ENCODE data around the gene PYGO2.

PYGO2 gene

DNA sequence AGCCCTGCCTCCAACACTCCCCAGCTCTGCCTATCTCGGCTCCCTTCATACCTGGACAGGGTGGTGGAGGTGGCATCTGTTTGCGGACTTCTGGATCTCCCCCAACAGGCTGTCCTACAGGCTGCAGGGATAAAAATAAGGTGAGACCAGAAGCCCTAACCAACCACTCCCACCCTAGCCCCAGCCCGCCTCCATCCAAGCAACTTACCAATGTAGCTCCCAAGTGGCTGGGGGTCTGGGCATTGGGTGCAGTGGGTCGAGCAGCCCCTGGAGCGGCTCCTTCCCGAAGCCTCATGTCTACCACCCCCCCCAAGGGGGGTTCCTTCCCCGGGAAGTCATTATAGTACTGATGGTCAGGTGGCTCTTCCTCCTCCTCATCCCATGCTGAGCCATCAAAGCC, 4.5 kb upstream of the PYGO2 start:
- Histone ChIP-seq H3K9ac (ENCODE audit: low read length) (no peak overlapping the region), H2BK12ac (ENCODE audit: low read length) (no peak overlapping the region), H3K18ac (ENCODE audit: low read length) (no peak overlapping the region), H2BK5ac (ENCODE audit: low read depth, low read length, poor library complexity) (no peak overlapping the region), H4K91ac (ENCODE audit: low read depth, low read length) (no peak overlapping the region), H4K12ac (ENCODE audit: low read depth, low read length) (no peak overlapping the region), H2BK120ac (ENCODE audit: insufficient read depth, low read length, poor library complexity) (no peak overlapping the region), H3K4ac (ENCODE audit: low read depth, low read length) (no peak overlapping the region), H3K36me3 (ENCODE audit: control insufficient read depth in 1 of 2, insufficient read depth in 2 of 2, low read length in 2 of 2) (peaks cover 54 to 57% of the 10 kb centered on the region in 2 experiments), H3K27me3 (ENCODE audit: insufficient read depth, low read length) (no peaks in the 10 kb centered on the region), H3K4me3 (ENCODE audit: low read depth, low read length) (no peak overlapping the region), H3K79me2 (ENCODE audit: control insufficient read depth, insufficient read depth, low read length, poor library complexity) (peaks cover 23% of the 10 kb centered on the region), H2AFZ (ENCODE audit: insufficient read depth, low read length, poor library complexity) (no peak overlapping the region), H3K23ac (ENCODE audit: low read length) (no peak overlapping the region), H2AK5ac (ENCODE audit: low read length) (no peak overlapping the region), H3K4me1 (ENCODE audit: control insufficient read depth in 1 of 2, insufficient read depth in 2 of 2, low read length in 2 of 2) (peaks cover 37 to 40% of the 10 kb centered on the region in 2 experiments), H3K9me3 (ENCODE audit: insufficient read depth, low read depth, low read length) (peaks cover 2% of the 10 kb centered on the region), H4K8ac (ENCODE audit: low read depth, low read length) (no peak overlapping the region), H3K4me2 (ENCODE audit: low read length) (no peak overlapping the region), H3K79me1 (ENCODE audit: low read length) (peaks cover 23% of the 10 kb centered on the region), H3K14ac (ENCODE audit: low read length) (no peak overlapping the region), H3K27ac (ENCODE audit: low read depth, low read length) (no peak overlapping the region)
- no CpG with 5 or more reads among the region's 7 CpGs for WGBS (ENCODE audit: extremely low coverage, insufficient coverage, insufficient read length)
- no peak for DNase-seq

DNA sequence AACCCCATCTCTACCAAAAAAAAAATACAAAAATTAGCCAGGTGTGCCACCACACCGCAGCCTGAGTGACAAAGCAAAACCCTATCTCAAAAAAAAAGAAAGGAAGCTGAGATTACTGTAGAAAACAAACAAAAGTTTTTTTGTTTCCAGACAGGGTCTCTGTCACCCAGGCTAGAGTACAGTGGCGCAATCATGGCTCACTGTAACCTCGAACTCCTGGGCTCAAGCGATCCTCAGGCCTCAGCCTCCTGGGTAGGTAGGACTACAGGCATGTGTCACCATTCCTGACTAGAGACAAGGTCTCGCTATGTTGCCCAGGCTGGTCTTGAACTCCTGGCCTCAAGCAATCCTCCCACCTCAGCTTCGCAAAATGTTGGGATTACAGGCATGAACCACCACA, 2.8 kb upstream of the PYGO2 start:
- Histone ChIP-seq H3K14ac (ENCODE audit: low read length) (no peak overlapping the region), H3K79me1 (ENCODE audit: low read length) (peaks cover 13% of the 10 kb centered on the region), H3K9ac (ENCODE audit: low read length) (no peak overlapping the region), H4K8ac (ENCODE audit: low read depth, low read length) (no peak overlapping the region), H4K12ac (ENCODE audit: low read depth, low read length) (no peak overlapping the region), H3K18ac (ENCODE audit: low read length) (no peak overlapping the region), H3K9me3 (ENCODE audit: insufficient read depth, low read depth, low read length) (peaks cover 2% of the 10 kb centered on the region), H3K27me3 (ENCODE audit: insufficient read depth, low read length) (no peaks in the 10 kb centered on the region), H2AFZ (ENCODE audit: insufficient read depth, low read length, poor library complexity) (no peak overlapping the region), H2BK5ac (ENCODE audit: low read depth, low read length, poor library complexity) (no peak overlapping the region), H3K4ac (ENCODE audit: low read depth, low read length) (no peak overlapping the region), H3K4me1 (ENCODE audit: control insufficient read depth in 1 of 2, insufficient read depth in 2 of 2, low read length in 2 of 2) (peaks cover 29 to 30% of the 10 kb centered on the region in 2 experiments), H3K79me2 (ENCODE audit: control insufficient read depth, insufficient read depth, low read length, poor library complexity) (peaks cover 15% of the 10 kb centered on the region), H3K36me3 (ENCODE audit: control insufficient read depth in 1 of 2, insufficient read depth in 2 of 2, low read length in 2 of 2) (peaks cover 58 to 62% of the 10 kb centered on the region in 2 experiments), H3K27ac (ENCODE audit: low read depth, low read length) (no peak overlapping the region), H3K4me2 (ENCODE audit: low read length) (no peak overlapping the region), H2BK12ac (ENCODE audit: low read length) (no peak overlapping the region), H3K23ac (ENCODE audit: low read length) (no peak overlapping the region), H4K91ac (ENCODE audit: low read depth, low read length) (no peak overlapping the region), H2BK120ac (ENCODE audit: insufficient read depth, low read length, poor library complexity) (no peak overlapping the region), H3K4me3 (ENCODE audit: low read depth, low read length) (no peak overlapping the region), H2AK5ac (ENCODE audit: low read length) (no peak overlapping the region)
- no CpG with 5 or more reads among the region's 6 CpGs for WGBS (ENCODE audit: extremely low coverage, insufficient coverage, insufficient read length)
- DNase-seq = no peak

DNA sequence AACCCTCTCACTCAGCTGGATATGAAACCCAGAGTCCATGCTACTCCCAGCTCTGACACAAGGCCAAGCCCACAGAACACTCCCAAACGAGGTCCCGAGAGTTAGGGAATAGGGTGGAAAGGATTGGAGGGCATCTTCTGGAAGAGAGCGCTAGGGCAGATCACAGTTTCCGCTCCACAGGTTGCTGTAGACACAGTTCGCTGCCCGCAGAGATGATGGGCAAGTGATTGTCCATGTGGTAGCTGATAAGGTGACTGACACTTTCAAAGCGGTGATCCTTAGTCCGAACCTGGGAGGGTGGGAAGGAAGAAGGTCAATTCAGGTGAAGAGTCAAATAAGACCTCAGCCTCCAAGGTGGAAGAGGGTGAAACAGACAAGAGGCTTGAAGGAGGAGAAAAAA, 2.1 kb upstream of the PYGO2 start:
- Histone ChIP-seq H2BK5ac (ENCODE audit: low read depth, low read length, poor library complexity) (no peak overlapping the region), H3K14ac (ENCODE audit: low read length) (no peak overlapping the region), H4K91ac (ENCODE audit: low read depth, low read length) (no peak overlapping the region), H3K4ac (ENCODE audit: low read depth, low read length) (no peak overlapping the region), H3K36me3 (ENCODE audit: control insufficient read depth in 1 of 2, insufficient read depth in 2 of 2, low read length in 2 of 2) (peaks cover 58 to 69% of the 10 kb centered on the region in 2 experiments), H2BK120ac (ENCODE audit: insufficient read depth, low read length, poor library complexity) (no peak overlapping the region), H4K12ac (ENCODE audit: low read depth, low read length) (no peak overlapping the region), H3K4me3 (ENCODE audit: low read depth, low read length) (no peak overlapping the region), H3K9ac (ENCODE audit: low read length) (no peak overlapping the region), H3K4me2 (ENCODE audit: low read length) (no peak overlapping the region), H3K27ac (ENCODE audit: low read depth, low read length) (no peak overlapping the region), H3K18ac (ENCODE audit: low read length) (no peak overlapping the region), H2AFZ (ENCODE audit: insufficient read depth, low read length, poor library complexity) (no peak overlapping the region), H3K23ac (ENCODE audit: low read length) (no peak overlapping the region), H3K79me2 (ENCODE audit: control insufficient read depth, insufficient read depth, low read length, poor library complexity) (peaks cover 9% of the 10 kb centered on the region), H3K79me1 (ENCODE audit: low read length) (peaks cover 13% of the 10 kb centered on the region), H3K4me1 (ENCODE audit: control insufficient read depth in 1 of 2, insufficient read depth in 2 of 2, low read length in 2 of 2) (peaks cover 22 to 23% of the 10 kb centered on the region in 2 experiments), H2AK5ac (ENCODE audit: low read length) (no peak overlapping the region), H3K27me3 (ENCODE audit: insufficient read depth, low read length) (no peaks in the 10 kb centered on the region), H3K9me3 (ENCODE audit: insufficient read depth, low read depth, low read length) (peaks cover 2% of the 10 kb centered on the region), H2BK12ac (ENCODE audit: low read length) (no peak overlapping the region), H4K8ac (ENCODE audit: low read depth, low read length) (no peak overlapping the region)
- no CpG with 5 or more reads among the region's 8 CpGs for WGBS (ENCODE audit: extremely low coverage, insufficient coverage, insufficient read length)
- DNase-seq = no peak

DNA sequence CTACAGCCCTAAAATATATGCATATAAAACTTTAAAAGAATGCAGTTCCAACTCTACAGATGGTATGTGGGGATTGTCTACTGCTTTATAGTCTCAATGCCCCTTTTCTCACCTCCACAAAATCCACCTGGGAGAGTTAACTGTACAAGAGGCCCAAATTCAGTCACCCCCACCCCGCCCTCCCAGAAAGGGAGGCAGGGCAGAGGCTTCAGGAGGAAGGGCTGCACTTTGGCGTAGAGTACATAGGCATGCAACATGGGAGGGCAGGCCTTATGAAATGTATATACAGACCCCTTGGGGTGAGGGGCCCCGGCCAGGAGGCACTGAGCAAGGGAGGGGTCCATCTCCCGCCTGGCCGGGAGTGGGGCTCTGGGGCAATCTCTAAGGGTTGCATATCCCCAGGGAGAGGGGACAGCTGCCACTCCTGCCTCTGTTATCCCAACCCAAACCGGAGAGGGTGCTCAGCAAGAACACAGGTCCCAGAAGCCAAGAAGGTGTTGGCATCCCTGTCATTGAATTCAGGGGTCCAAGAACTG, 1.3 kb upstream of the PYGO2 start:
- Histone ChIP-seq H3K4me3 (ENCODE audit: low read depth, low read length) (no peak overlapping the region), H3K27ac (ENCODE audit: low read depth, low read length) (no peak overlapping the region), H2AK5ac (ENCODE audit: low read length) (no peak overlapping the region), H2BK12ac (ENCODE audit: low read length) (no peak overlapping the region), H4K8ac (ENCODE audit: low read depth, low read length) (no peak overlapping the region), H3K27me3 (ENCODE audit: insufficient read depth, low read length) (no peaks in the 10 kb centered on the region), H3K9ac (ENCODE audit: low read length) (no peak overlapping the region), H3K4me1 (ENCODE audit: control insufficient read depth in 1 of 2, insufficient read depth in 2 of 2, low read length in 2 of 2) (peaks cover 16% of the 10 kb centered on the region in 2 experiments), H3K18ac (ENCODE audit: low read length) (no peak overlapping the region), H2AFZ (ENCODE audit: insufficient read depth, low read length, poor library complexity) (no peak overlapping the region), H3K9me3 (ENCODE audit: insufficient read depth, low read depth, low read length) (peaks cover 2% of the 10 kb centered on the region), H3K4ac (ENCODE audit: low read depth, low read length) (no peak overlapping the region), H2BK120ac (ENCODE audit: insufficient read depth, low read length, poor library complexity) (no peak overlapping the region), H3K79me2 (ENCODE audit: control insufficient read depth, insufficient read depth, low read length, poor library complexity) (peaks cover 9% of the 10 kb centered on the region), H3K4me2 (ENCODE audit: low read length) (no peak overlapping the region), H3K79me1 (ENCODE audit: low read length) (peaks cover 13% of the 10 kb centered on the region), H3K23ac (ENCODE audit: low read length) (no peak overlapping the region), H3K14ac (ENCODE audit: low read length) (no peak overlapping the region), H4K91ac (ENCODE audit: low read depth, low read length) (no peak overlapping the region), H2BK5ac (ENCODE audit: low read depth, low read length, poor library complexity) (no peak overlapping the region), H4K12ac (ENCODE audit: low read depth, low read length) (no peak overlapping the region), H3K36me3 (ENCODE audit: control insufficient read depth in 1 of 2, insufficient read depth in 2 of 2, low read length in 2 of 2) (peaks cover 53 to 67% of the 10 kb centered on the region in 2 experiments)
- WGBS (ENCODE audit: extremely low coverage, insufficient coverage, insufficient read length) = no CpG with 5 or more reads among the region's 6 CpGs
- no peak for DNase-seq

All from trophoblast cell (in vitro differentiated cells and primary cell).